Bronchial epithelial cell (primary cell): ENCODE data around the gene TMEM97. TPM values are rescaled to one million over a fixed set of nuclear protein-coding genes. Genes with fewer than 3 reads are reported as not detected.

Experiments
- DNase-seq: peaks from one replicate; pipeline ENCODE4 v3.0.0-alpha.2; 2010; ENCODE audit warnings: low read depth
- FAIRE-seq: peaks from 2 replicates; lab custom pipeline; 2011; peaks lifted over from hg19 to GRCh38; lab: Jason Lieb, UNC
- H3K27me3 ChIP-seq: 2 replicates; pipeline ENCODE4 v1.5.1; 2011; ENCODE audit warnings: low read length; ENCODE audit not compliant: control insufficient read depth, insufficient read depth
- H3K36me3 ChIP-seq: 2 replicates; pipeline ENCODE4 v1.5.1; 2011; ENCODE audit warnings: low read length; ENCODE audit not compliant: control insufficient read depth, insufficient read depth
- H3K4me3 ChIP-seq: 2 replicates; pipeline ENCODE4 v1.5.1; 2011; ENCODE audit warnings: mild to moderate bottlenecking, low read depth, low read length, control low read depth
- CTCF ChIP-seq: IDR thresholded peaks from 2 replicates; pipeline ENCODE4 v1.5.1; 2011; ENCODE audit warnings: mild to moderate bottlenecking, moderate library complexity, low read length, control low read depth, inconsistent platforms; ENCODE audit not compliant: insufficient read depth, severe bottlenecking
- total RNA-seq: library from RNA; depleted of rRNA; stranded (reverse); fragments of >200 nt; gene quantifications from 2 replicates; pipeline ENCODE4 v1.2.1, GENCODE V29; 2014

Gene TMEM97
- total RNA-seq, 1 donor from 2014 or later: 8.2 TPM

GRCh38 chr17:28363776-28364650 is 45.0 kb downstream of the TMEM97 start:
- no peak for DNase-seq
- no peaks in the 10 kb centered on the region for H3K27me3 ChIP-seq
- TF ChIP-seq CTCF: no peak
- FAIRE-seq: no peak
- H3K36me3 ChIP-seq: peaks cover 13% of the 10 kb centered on the region
- H3K4me3 ChIP-seq: no peak overlapping the region

- TF ChIP-seq CTCF: no peak
- H3K36me3 ChIP-seq: peaks cover 11% of the 10 kb centered on the region
- no peak for FAIRE-seq
Measured at GRCh38 chr17:28364665-28365363, 45.8 kb downstream of the TMEM97 start, which contains the start of gene SEBOX. SEBOX (minus strand) TSS chr17:28365199; CDS start chr17:28365151, 48 bp downstream.

GRCh38 chr17:28365487-28365886 is 46.5 kb downstream of the TMEM97 start:
- H3K36me3 ChIP-seq: peaks cover 7% of the 10 kb centered on the region
- TF ChIP-seq CTCF: no peak
- H3K27me3 ChIP-seq: peaks cover 2% of the 10 kb centered on the region
- DNase-seq (no peak), FAIRE-seq (no peak)
- H3K4me3 ChIP-seq: no peak overlapping the region

More at GRCh38 chr17:28364665-28365363, 45.8 kb downstream of the TMEM97 start, which contains the start of gene SEBOX:
- DNase-seq: no peak
- Histone ChIP-seq H3K4me3 (no peak within 1 kb of the TSS), H3K27me3 (no peaks in the 10 kb centered on the region)

GRCh38 chr17:28366605-28367004 is 47.6 kb downstream of the TMEM97 start:
- Histone ChIP-seq H3K27me3 (peaks cover 4% of the 10 kb centered on the region), H3K36me3 (peaks cover 2% of the 10 kb centered on the region), H3K4me3 (no peak overlapping the region)
- DNase-seq (no peak), FAIRE-seq (no peak)
- peak; percentile 5 for TF ChIP-seq CTCF

DNA sequence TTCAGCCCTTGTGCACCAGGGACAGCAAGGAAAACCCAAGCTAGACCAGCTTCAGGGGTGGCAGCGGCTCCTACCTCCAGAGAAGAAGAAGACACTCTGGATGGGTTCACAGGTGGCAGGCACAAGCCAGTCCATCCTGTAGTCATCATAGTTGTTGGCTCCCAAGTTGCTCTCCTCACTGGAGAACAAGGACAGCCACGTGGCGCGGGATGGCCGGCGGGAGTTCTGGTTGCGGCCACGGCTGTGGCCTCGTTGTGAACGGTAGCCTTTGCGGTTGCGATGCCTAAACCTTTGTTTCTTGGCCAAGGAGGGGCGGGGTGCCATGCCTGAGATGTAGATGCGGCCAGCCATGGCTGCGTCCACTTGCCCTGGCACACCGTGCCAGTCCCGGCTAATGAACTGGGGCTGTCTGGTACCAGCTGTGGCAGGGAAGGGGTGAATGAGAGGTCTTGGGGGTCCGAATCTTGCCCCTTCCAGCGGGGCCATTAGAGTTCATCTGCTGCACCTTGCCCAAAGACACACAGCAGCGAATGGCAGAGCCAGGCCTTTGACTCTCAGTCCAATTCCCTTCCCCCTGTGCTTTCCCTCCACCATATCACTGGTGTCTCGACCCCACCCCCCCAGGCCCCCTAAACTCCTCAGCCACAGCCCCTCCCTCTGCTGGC is 48.8 kb downstream of the TMEM97 start:
- DNase-seq: no peak
- no peak for FAIRE-seq
- Histone ChIP-seq H3K36me3 (peaks cover 2% of the 10 kb centered on the region), H3K27me3 (peaks cover 11% of the 10 kb centered on the region), H3K4me3 (no peak overlapping the region)
- no peak for TF ChIP-seq CTCF
